Loucy (cell line): ENCODE measurements around the gene TGDS.

Source experiments
- CTCF ChIP-seq: fragments of 200-600 bp; sonication (generic); conservative IDR thresholded peaks from 2 replicates; pipeline ENCODE4 v1.5.1; 2014; ENCODE audit warnings: mild to moderate bottlenecking, antibody characterized with exemption, low read length
- EZH2phosphoT487 ChIP-seq: fragments of 200-600 bp; IDR thresholded peaks from 2 replicates; pipeline ENCODE4 v1.6.1; 2018; ENCODE audit warnings: antibody characterized with exemption, mild to moderate bottlenecking, moderate library complexity, borderline replicate concordance

DNA sequence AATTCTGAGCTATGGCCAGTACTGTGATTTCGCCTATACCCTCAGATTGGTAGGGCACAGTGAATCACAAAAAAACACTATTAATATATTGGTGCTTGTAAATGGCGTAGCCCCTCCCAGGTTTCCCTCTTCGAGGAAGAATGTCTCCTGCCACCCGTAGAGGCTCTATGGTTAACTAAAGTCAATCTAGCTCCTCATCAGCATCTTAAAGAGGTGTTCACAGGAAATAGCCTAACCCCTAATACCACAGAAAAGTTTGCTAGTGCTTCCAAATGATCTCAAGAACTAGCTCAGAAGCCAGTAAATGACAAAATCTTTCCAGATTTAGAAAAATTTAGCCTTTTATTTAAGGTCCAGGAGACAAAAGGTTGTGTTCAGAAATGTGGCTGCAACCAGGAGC is 60.2 kb downstream of the TGDS start:
- TF ChIP-seq CTCF (no peak), EZH2phosphoT487 (no peak)
